Measurements from ENCODE around the gene WDR46. TPM values are rescaled to one million over a fixed set of nuclear protein-coding genes. Genes with fewer than 3 reads are reported as not detected.
A peak's percentile ranks its signal among the peaks of the same experiment; 100 is the strongest.

WDR46 gene
- total and polyA plus RNA-seq, 11 donors = 12.2 to 41.0 (median 21.4) TPM

GRCh38 chr6:33312361-33313104 is 23.5 kb upstream of the WDR46 start:
- no peaks in the 10 kb centered on the region for H3K27me3 ChIP-seq
- peak overlapping the region; percentile 85 to 99 (median 97) for H3K27ac ChIP-seq
- H3K4me3 ChIP-seq = peak overlapping the region; percentile 64 to 99 (median 93)
- H3K9me3 ChIP-seq = no peaks in the 10 kb centered on the region
- WGBS, 4 donors = 6 to 9% (median 7%) methylated on average over 24 to 29 of the region's 29 CpGs
- H3K36me3 ChIP-seq = peaks cover 0 to 45% (median 36%) of the 10 kb centered on the region in 9 donors
- peak in 4 of 5 donors; percentile 60 to 66 (median 64) for DNase-seq
- peak in 2 of 4 donors; percentile 14 to 19 for ATAC-seq
- H3K4me1 ChIP-seq = peaks cover 0 to 66% (median 33%) of the 10 kb centered on the region in 12 donors
- TF ChIP-seq POLR2A (IDR thresholded peaks at IDR 0.05) (no peak), CTCF (IDR thresholded peaks at IDR 0.05) (no peak)
- intact Hi-C loops (cut with DNase I) = loop anchor here in 1 of 10 donors (2.0 to 5.0 kb wide), 2 partner anchors 14 to 35 kb away; partner anchors contain the start of genes B3GALT4 and RGL2

GRCh38 chr6:33306356-33306755 is 17.3 kb upstream of the WDR46 start:
- no peak for TF ChIP-seq CTCF (IDR thresholded peaks at IDR 0.05)
- TF ChIP-seq POLR2A (IDR thresholded peaks at IDR 0.05) = no peak
- ATAC-seq = no peak
- Histone ChIP-seq H3K9me3 (no peaks in the 10 kb centered on the region), H3K36me3 (peaks cover 0 to 96% (median 80%) of the 10 kb centered on the region in 9 donors), H3K4me3 (no peak overlapping the region), H3K4me1 (peaks cover 0 to 59% (median 6%) of the 10 kb centered on the region in 12 donors), H3K27ac (no peak overlapping the region), H3K27me3 (no peaks in the 10 kb centered on the region)
- DNase-seq = no peak
- WGBS, 4 donors = 84 to 90% (median 88%) methylated on average over 4 of the region's 4 CpGs
- intact Hi-C loops (cut with DNase I) = no loop called here

GRCh38 chr6:33305052-33305451 is 16.0 kb upstream of the WDR46 start:
- 80 to 86% (median 83%) methylated on average over 8 of the region's 8 CpGs for WGBS, 4 donors
- Histone ChIP-seq H3K9me3 (no peaks in the 10 kb centered on the region), H3K4me3 (no peak overlapping the region), H3K4me1 (peaks cover 0 to 61% (median 14%) of the 10 kb centered on the region in 12 donors), H3K36me3 (peaks cover 0 to 93% (median 71%) of the 10 kb centered on the region in 9 donors), H3K27ac (no peak overlapping the region), H3K27me3 (no peaks in the 10 kb centered on the region)
- peak in 1 of 4 donors; percentile 9 for ATAC-seq
- TF ChIP-seq CTCF (IDR thresholded peaks at IDR 0.05) (no peak), POLR2A (IDR thresholded peaks at IDR 0.05) (no peak)
- DNase-seq = no peak
- intact Hi-C loops (cut with DNase I) = no loop called here

GRCh38 chr6:33304216-33304615 is 15.2 kb upstream of the WDR46 start:
- intact Hi-C loops (cut with DNase I) = no loop called here
- H3K36me3 ChIP-seq = peaks cover 0 to 86% (median 67%) of the 10 kb centered on the region in 9 donors
- DNase-seq (no peak), ATAC-seq (no peak)
- peaks cover 0 to 55% (median 16%) of the 10 kb centered on the region in 12 donors for H3K4me1 ChIP-seq
- H3K27ac ChIP-seq = no peak overlapping the region
- WGBS, 4 donors = 85 to 89% (median 88%) methylated on average over 11 to 16 of the region's 16 CpGs
- TF ChIP-seq CTCF (IDR thresholded peaks at IDR 0.05) (no peak), POLR2A (IDR thresholded peaks at IDR 0.05) (no peak)
- H3K4me3 ChIP-seq = no peak overlapping the region
- no peaks in the 10 kb centered on the region for H3K27me3 ChIP-seq
- no peaks in the 10 kb centered on the region for H3K9me3 ChIP-seq

Data from heart left ventricle (tissue), 16 donors.